Measurements from ENCODE around the gene CHMP3.
"Not testable (repeated sequence)": the region's sequence is repeated elsewhere in the genome, so short reads cannot be mapped to it uniquely, and the experiment has no call there.

CHMP3 gene

DNA sequence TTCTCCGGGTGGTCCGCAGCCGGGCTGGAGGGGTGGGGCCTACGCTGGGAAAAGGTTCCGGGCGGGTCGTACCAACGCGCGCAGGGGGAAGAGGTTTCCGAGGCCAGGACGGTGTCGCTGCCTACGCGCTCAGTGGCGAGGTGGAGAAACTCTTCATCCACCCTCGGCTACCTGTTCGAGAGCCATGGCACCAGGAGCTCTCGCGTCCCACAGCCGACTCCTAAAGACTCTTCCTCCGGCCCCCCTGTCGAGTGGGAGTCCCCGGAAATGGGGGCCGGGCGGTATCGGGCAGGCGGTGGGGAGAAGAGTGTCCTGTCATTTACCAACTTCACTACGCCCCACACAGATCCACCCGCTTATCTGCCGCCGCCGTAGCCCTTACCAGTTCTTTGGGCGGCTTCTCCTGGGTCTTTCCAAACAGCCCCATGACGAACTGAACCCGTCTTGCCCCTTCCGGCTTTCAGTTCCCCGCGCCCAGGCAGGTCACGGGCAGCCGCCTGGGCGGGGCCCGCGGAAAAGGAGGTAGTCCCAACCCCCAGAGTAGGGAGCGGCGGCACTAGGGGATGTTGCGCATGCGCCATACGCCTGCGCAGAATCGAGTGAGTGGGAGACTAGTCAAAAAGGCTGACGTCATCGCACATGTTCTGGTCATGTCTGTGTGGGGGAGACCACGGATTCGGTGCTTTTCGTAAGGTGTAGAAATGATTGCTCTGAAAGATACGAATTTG lies at the start of gene CHMP3:
Gene CHMP3, minus strand, starts transcription at position 522 of the 728 bp plus-strand sequence. Its CDS starts 95 bp downstream, at position 427.
- DNase-seq = peak; percentile 59

DNA sequence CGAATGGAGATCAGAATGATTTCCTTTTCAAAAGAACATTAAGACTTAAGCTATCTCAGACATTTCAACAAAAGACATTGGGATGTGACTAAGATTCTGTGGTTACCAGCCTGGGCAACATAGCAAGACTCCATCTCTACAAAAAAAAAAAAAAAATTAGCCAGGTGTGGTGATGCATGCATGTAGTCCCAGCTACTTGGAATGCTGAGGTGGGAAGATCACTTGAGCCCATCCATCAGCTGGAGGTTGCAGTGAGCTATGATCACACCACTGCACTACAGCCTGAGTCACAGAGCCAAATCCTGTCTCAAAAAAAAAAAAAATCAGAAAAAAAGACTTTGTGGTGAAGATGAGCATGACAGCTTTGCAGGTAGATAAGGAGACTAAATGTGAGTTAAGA lies 47.6 kb upstream of the CHMP3 start:
- DNase-seq = no peak

DNA sequence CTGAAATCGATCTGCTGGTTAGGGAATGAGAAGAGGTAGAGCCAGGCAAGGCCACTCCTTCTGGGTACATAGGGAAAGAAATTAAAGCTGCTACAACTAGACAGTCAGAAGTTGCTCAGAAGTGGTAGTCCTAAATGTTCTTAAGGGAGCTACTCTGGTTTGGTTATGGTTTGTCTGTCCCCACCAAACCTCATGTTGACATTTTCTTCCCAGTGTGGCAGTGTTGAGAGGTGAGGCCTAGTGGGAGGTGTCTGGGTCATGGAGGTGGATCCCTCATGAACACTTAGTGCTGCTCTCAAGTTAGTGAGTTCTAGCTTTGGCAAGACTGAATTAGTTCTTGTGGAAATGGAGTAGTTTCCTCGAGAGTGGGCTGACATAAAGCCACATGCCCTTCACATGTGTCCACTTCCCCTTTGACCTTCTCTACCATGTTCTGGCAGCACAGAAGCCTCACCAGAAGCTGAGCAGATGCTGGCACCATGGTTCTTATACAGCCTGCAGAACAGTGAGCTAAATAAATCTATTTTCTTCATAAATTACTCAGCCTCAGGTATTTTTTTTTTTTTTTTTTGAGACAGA lies 45.7 kb upstream of the CHMP3 start:
- no peak for DNase-seq

DNA sequence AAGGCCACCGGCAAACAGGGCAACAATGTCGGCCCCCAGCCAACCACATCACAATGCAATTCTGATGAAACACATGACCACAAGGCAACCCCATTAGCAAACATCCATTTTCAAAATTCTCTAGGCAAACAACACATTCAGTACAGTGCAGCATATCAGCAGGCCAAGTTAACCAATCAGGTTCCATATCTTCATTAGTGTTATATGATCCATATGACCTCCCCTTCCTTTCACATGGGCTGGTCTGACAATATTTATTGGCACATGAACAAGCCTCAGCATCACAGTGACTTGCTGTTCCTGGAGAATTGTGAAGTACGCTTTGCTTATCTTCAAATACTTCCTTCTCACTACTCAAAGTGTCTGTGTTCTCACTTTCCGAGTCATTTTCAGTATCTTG lies 40.7 kb upstream of the CHMP3 start:
- DNase-seq = no peak

DNA sequence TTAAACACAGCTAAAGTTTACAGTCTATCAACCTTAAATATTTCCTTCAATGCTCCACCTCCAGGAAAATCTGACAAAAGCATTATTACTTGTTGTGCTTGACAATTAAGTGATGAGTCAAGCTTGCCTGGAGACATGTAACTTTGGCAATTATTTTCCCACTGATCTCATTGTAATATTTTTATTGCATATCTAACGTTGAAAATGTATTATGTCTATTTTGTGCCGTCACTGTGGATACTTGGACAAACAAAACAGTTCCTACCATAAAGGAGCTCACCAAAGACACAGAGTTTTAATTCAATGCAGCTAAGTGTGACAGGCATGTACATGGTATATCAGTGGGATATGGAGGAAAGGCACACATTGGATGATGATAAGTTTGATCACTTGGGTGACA lies 35.7 kb upstream of the CHMP3 start:
- DNase-seq = no peak

DNA sequence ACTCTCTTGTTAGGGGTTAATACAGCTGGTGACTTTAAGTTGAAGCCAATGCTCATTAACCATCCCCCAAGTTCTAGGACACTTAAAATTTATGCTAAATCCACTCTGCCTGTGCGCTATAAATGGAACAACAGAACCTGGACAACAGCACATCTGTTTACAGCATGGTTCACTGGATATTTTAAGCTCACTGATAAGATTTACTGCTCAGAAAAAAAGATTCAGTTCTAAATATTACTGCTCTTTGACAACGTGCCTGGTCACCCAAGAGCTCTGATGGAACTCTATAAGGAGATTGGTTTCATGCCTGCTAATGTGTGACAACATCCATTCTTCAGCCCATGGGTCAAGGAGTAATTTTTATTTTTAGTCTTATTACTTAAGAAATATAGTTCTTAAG lies 32.9 kb upstream of the CHMP3 start:
- DNase-seq = no peak

DNA sequence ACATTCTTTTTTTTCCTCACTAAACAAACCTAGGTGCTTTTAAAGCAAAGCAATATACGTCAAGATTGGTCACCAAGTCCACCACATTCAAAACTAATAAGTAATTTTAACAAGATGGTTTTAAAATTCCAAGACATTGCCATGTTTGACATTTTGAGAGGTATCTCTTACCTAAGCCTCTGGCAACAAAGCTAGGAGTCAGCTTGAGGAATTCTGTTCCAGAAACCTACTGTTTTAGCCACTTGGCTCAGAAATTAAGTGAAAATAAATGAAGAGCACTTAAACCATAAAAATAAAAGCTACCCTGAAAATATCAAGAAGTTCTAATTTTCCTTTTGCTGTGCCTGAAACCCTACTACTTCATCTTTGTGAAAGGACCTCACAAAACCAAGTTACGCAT lies 30.0 kb upstream of the CHMP3 start:
- no peak for DNase-seq

DNA sequence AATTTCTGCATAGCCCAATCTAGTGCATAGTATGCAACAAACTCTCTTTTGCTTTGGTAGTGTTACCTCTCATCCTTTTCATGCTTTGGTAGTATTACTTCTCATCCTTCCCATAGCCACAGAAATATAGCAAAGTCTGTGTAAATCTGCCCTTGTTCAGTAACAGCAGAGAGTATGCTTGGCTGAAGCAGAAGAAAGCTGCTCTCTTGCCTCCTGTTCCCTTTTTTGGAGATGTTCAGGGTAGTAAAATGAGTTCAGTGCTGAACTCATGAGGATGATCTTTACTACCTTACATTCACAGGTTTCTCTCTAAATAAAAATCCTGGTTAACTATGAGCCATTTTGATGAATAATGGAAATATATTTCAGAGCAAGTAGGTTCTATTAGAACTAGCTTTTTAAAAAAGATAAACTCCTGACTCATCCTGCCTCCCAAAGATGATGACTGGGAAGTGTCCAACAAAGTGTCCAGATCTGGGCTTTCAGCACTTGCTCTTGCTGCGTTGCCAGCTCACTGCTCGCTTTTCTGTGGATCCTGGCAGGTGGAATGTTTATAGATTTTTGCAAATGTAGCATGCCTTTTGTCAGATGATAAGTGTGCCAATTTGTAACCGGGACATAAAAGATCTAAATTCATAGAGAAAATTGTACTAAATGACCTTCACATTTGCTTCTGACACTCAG lies 29.4 kb upstream of the CHMP3 start:
- no peak for DNase-seq

DNA sequence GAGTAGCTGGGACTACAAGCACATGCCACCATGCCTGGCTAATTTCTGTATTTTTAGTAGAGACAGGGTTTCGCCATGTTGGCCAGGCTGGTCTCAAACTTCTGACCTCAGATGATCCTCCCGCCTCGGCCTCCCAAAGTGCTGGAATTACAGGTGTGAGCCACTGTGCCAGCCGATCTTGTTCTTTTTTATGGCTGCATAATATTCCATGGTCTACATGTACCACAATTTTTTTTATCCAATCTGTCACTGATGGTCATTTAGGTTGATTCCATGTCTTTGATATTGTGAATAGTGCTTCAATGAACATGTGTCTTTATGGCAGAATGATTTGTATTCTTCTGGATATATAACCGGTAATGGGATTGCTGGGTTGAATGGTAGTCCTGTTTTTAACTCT lies 26.5 kb upstream of the CHMP3 start:
- DNase-seq = not testable (repeated sequence)

DNA sequence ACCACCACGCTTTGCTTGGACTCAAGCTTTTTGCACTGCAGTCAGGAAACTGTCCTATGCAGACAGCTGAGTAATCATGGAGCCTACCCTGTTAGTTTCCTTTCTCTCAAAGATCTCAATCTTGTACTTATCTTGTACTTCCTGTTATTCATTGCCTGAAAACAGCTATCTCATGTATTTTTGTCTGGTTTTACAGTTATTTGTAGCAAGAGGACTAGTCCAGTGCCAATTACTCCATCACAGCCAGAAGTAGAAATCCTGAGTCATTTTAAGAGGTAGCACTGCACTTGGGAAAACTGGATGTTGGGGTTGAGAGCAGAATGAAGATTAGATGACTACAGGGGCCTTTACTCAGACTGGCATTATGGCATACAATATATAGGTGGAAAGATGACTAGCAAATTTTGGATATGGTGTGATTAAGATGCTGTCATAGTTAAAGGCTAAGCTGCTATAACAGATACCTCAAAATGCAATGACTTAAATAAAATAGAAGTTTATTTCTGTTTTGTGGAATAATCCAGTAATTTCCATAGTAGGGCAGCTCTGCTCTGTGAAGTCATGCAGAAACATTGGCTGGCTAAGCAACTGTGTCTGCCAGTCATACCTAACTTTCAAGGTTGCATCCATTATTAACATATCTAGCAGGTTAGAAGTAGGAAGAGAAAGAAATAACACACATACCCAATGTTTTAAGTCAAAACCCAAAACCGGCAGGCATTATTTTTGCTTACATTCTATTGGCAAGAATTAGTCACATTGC lies 21.1 kb upstream of the CHMP3 start:
- no peak for DNase-seq

DNA sequence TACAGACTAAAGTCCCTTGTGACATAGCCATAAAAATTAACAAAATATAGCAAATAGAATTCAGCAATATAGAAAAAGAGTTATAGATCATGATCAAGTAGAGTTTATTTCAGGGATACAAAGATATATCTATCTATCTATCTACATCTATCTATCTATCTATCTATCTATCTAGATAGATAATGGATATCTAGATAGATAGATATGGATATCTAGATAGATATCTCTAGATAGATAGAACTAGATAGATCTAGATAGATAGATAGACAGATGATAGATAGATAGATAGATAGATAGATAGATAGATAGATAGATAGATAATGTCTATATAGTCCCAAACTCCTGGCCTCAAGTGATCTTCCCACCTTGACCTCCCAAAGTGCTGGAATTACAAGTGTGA lies 17.3 kb upstream of the CHMP3 start:
- no peak for DNase-seq

DNA sequence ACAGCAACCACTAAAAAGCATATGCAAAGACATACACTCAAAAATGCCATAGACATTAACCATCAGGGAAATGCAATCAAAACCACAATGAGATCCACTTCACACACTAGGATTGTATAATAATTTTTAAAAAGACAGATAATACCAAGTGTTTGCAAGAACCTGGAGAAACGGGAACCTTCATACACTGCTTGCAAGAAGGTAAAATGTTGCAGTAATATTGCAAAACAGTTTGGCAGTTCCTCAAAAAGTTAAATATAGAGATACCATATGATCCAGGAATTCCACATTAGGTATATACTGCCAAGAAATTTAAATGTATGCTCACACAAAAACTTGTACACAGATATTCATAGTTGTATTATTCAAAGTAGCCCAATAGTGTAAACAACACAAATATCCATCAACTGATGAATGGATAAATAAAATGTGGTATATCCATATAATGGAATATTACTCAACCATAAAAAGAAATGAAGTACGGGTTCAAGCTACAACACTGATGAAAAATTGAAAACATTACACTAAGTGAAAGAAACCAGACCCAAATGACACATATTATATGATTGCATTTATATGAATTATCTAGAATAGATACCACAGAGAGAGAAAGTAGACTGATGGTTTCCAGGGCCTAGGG lies 14.7 kb upstream of the CHMP3 start:
- no peak for DNase-seq

DNA sequence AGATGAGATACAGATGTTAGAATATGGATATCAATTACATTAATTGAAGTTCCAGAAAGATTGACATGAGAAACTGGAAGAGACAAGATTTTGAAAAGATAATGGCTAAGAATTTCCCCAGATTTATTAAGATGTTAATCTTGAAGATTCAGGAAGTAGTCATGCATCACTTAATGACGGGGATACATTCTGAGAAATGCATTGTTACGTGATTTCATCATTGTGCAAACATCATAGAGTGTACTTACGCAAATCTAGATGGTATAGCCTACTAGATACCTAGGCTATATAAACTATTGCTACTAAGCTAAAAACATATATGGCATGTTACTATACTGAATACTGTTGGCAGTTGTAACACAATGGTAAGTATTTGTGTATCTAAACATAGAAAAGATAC lies 6.8 kb upstream of the CHMP3 start:
- no peak for DNase-seq

DNA sequence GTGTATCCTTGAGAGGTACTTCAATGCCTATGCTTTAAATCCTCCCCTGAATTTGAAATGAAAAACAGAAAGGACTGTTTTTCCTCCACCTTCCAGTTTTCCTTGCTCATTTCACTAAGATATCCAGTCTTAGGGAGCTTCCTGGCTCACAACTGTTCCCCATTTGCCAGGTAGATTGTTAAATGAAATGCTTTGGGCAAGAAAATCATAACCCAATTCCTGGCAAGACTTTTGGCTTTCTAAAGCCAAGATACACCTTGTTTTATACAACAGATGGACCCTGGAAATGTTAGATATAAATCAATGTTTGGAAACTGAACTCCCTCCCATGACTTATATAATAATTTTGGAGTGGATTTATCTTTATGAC lies 3.6 kb upstream of the CHMP3 start:
- no peak for DNase-seq

DNA sequence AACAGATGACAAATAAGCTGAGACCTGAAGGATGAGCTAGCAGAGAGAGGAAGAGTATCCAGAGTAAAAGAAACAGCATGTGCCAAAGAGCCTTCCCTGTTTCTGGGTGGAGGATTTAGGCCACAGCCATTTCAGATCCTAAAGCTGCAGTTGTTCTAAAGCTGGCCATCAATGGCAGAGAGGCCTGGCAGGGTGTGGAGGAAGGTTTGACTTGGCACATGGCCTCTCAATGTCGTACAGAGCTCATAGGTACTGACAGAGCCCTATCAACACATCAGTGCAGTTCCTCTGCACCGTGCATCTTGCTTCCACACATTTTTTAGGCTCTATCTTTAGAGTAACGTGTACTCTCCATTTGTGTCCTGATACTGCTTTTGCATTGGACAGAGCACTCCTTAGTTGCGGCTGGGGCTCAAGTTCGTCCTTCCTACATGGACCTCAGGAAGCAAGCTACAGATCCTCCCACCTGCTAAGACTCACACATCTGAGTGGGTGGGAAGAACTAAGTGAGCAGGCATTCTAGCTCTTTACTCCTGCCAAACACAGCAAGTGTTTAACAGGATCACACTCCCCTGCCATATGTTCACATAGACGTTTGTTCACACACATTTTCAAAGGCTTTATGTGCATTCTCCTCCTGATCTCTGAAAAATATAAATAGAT lies 3.0 kb upstream of the CHMP3 start:
- no peak for DNase-seq

DNA sequence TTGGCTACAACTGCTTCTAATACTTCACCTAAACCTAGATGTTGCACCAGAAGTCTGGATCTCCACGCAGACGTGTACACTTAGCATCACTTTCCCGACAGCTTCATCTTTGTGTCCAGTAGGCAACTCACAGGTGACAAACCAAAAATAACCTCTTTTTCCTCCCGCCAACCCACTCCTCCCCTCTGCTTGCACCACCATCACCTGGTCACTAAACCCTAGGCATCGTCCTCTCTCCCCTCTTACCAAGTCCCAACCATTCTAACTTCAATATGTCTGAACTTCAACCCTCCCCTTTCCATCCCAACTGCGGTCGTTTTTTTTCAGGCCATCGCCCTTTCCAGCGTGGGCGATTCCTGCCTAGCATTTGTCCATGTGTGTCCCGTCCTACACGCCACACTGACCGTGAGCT lies 413 bp upstream of the CHMP3 start:
- no peak for DNase-seq

DNA sequence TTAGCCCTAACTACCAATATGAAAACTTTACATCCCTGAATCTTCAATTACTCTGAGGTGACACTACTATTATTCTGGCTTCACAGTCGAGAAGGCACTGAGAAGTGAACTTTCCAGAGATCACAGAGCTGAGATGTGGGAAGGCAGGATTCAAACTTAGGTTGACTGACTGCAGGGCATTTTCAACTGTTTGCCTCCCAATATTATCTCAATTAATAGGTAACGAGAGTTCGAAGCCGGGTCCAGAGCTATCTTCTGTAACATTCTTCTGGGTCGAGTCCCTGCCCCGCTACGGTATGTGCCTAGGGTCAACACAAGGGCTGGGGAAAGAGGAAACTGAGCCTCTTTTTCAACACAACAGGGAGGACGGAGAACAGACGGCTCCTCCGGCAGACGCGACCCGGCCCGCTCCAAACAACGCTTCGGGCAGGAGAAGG lies 740 bp downstream of the CHMP3 start:
- no peak for DNase-seq

DNA sequence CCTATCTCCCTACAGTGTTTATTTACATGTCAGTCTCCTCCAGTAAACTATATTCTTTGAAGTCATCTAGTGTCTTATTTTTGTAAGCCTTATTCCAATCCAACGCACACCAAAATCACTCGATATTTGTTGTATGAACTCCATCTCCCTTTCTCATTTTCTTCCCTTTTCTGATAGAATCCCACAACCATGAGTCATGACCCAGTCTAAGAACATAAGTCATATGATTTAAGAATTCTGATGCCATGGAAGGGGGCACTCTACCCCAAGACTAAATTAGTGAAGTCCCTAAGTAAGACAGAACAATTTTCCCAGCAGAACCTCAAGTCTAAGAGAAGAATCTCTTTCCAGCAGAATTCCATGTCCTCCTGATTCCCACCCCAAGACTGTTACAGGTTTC lies 5.4 kb downstream of the CHMP3 start:
- DNase-seq = no peak

DNA sequence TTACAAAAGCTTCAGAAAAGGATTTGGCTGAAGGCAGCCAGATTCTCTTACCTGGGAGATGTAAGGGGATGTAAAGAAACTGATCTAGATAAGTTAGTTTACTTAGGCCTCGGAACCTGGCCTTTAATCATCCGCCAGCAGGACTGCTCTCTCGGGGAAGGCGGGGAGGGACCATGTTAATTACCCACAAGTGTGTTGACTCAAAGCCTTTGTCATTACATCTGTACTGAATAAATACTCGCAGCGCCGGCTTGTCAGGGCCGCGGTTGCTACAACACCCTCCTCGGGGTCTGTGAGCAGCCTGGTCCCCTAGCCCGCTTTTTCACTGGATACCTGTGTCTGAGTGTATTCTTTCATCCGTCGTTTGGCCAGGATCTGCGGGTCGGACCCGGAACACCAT lies 6.7 kb downstream of the CHMP3 start:
- no peak for DNase-seq

DNA sequence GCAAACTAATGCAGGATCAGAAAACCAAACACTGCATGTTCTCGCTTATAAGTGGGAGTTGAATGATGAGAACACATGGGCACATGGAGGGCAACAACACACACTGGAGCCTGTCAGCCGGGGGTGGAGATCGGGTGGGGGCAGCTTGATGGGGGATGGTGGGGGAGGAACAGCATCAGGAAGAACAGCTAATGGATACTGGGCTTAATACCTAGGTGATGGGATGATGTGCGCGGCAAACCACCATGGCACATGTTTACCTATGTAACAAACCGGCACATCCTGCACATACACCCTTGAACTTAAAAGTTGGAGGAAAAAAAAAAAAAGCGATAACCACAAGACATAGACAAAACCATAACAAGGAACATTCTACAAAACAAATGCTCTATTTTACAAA lies 10.4 kb downstream of the CHMP3 start:
- no peak for DNase-seq

DNA sequence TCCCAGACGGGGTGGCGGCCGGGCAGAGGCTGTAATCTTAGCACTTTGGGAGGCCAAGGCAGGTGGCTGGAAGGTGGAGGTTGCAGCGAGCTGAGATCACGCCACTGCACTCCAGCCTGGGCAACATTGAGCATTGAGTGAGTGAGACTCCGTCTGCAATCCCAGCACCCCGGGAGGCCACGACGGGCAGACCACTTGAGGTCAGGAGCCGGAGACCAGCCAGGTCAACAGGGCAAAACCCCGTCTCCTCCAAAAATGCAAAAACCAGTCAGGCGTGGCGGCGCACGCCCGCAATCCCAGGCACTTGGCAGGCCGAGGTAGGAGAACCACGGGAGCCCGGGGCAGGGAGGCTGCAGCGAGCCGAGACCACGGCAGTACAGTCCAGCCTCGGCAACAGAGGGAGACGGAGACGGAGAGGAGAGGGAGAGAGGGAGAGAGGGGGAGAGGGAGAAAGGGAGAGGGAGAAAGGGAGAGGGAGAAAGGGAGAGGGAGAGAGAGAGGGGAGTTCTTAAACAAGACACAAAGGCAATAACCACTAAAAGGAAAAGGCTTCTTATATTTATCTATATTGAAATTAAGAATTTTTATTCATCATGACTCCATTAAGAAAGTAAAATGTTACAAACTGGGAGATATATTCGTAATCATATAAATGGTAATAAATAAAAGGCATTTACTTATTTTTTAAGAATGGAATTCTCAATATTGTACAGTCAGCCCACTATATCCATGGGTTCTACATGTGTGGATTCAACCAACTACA lies 13.1 kb downstream of the CHMP3 start:
- not testable (repeated sequence) for DNase-seq

DNA sequence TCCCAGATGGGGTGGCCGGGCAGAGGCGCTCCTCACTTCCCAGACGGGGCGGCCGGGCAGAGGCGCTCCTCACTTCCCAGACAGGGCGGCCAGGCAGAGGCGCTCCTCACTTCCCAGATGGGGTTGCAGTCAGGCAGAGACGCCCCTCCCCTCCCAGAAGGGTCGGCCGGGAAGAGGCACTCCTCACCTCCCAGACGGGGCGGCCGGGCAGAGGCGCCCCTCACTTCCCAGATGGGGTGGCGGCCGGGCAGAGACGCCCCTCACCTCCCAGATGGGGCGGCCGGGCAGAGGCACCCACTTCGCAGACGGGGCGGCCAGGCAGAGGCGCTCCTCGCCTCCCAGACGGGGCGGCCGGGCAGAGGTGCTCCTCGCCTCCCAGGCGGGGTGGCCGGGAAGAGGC lies 13.8 kb downstream of the CHMP3 start:
- not testable (repeated sequence) for DNase-seq
